Skeletal muscle satellite cell (primary cell): ENCODE results near the gene PPP2CA.
"Not testable (repeated sequence)": the region's sequence is repeated elsewhere in the genome, so short reads cannot be mapped to it uniquely, and the experiment has no call there.

Source experiments
- H3K27me3 ChIP-seq: 2 replicates; pipeline ENCODE4 v1.7.0; 2013; ENCODE audit warnings: low read length; ENCODE audit not compliant: control insufficient read depth, insufficient read depth
- H3K36me3 ChIP-seq: 2 replicates; pipeline ENCODE4 v1.7.0; 2013; ENCODE audit warnings: mild to moderate bottlenecking, control low read depth, low read length; ENCODE audit not compliant: insufficient read depth
- H3K4me1 ChIP-seq: 2 replicates; pipeline ENCODE4 v1.7.0; 2013; ENCODE audit warnings: low read length; ENCODE audit not compliant: control insufficient read depth, insufficient read depth
- H3K4me2 ChIP-seq: 2 replicates; pipeline ENCODE4 v1.7.0; 2013; ENCODE audit warnings: mild to moderate bottlenecking, low read length
- H3K4me3 ChIP-seq: 2 replicates; pipeline ENCODE4 v1.7.0; 2013; ENCODE audit warnings: low read length
- H3K9ac ChIP-seq: 2 replicates; pipeline ENCODE4 v1.7.0; 2013; ENCODE audit warnings: mild to moderate bottlenecking, low read depth, low read length, moderate library complexity
- H3K9me3 ChIP-seq: replicated peaks from 2 replicates; pipeline ENCODE4 v1.7.0; 2013; ENCODE audit warnings: mild to moderate bottlenecking, control low read depth, low read length

PPP2CA gene

GRCh38 chr5:134152173-134152832 lies 73.6 kb downstream of the PPP2CA start:
- not testable (repeated sequence) for H3K9ac ChIP-seq, H3K4me1 ChIP-seq, H3K27me3 ChIP-seq, H3K9me3 ChIP-seq, H3K4me2 ChIP-seq, H3K4me3 ChIP-seq
- H3K36me3 ChIP-seq = peaks cover 82% of the 10 kb centered on the region

GRCh38 chr5:134151723-134152122 lies 74.2 kb downstream of the PPP2CA start:
- Histone ChIP-seq H3K27me3 (no peaks in the 10 kb centered on the region), H3K9me3 (no peaks in the 10 kb centered on the region), H3K36me3 (peaks cover 81% of the 10 kb centered on the region), H3K4me2 (no peak overlapping the region), H3K4me1 (peaks cover 3% of the 10 kb centered on the region), H3K9ac (no peak overlapping the region), H3K4me3 (no peak overlapping the region)

- no peak overlapping the region for H3K4me2 ChIP-seq
- peaks cover 3% of the 10 kb centered on the region for H3K4me1 ChIP-seq
- no peaks in the 10 kb centered on the region for H3K9me3 ChIP-seq
- H3K36me3 ChIP-seq = peaks cover 71% of the 10 kb centered on the region
- H3K27me3 ChIP-seq = no peaks in the 10 kb centered on the region
- no peak overlapping the region for H3K4me3 ChIP-seq
- H3K9ac ChIP-seq = no peak overlapping the region
Measured at GRCh38 chr5:134149571-134150303, 76.1 kb downstream of the PPP2CA start.

GRCh38 chr5:134148986-134149539 lies 76.8 kb downstream of the PPP2CA start:
- Histone ChIP-seq H3K9ac (no peak overlapping the region), H3K4me2 (no peak overlapping the region), H3K27me3 (no peaks in the 10 kb centered on the region), H3K9me3 (no peaks in the 10 kb centered on the region), H3K36me3 (peaks cover 73% of the 10 kb centered on the region), H3K4me1 (peaks cover 3% of the 10 kb centered on the region), H3K4me3 (no peak overlapping the region)

- Histone ChIP-seq H3K4me1 (peaks cover 3% of the 10 kb centered on the region), H3K9me3 (no peaks in the 10 kb centered on the region), H3K4me2 (no peak overlapping the region), H3K27me3 (no peaks in the 10 kb centered on the region), H3K4me3 (no peak overlapping the region), H3K9ac (no peak overlapping the region), H3K36me3 (peaks cover 70% of the 10 kb centered on the region)
Measured at GRCh38 chr5:134148316-134148715, 77.6 kb downstream of the PPP2CA start.

GRCh38 chr5:134146651-134147518 lies 79.0 kb downstream of the PPP2CA start:
- H3K4me1 ChIP-seq = no peaks in the 10 kb centered on the region
- no peak overlapping the region for H3K4me3 ChIP-seq
- no peak overlapping the region for H3K9ac ChIP-seq
- no peaks in the 10 kb centered on the region for H3K27me3 ChIP-seq
- peaks cover 62% of the 10 kb centered on the region for H3K36me3 ChIP-seq
- H3K9me3 ChIP-seq = no peaks in the 10 kb centered on the region
- no peak overlapping the region for H3K4me2 ChIP-seq

- Histone ChIP-seq H3K9ac (no peak overlapping the region), H3K4me2 (no peak overlapping the region), H3K27me3 (no peaks in the 10 kb centered on the region), H3K4me3 (no peak overlapping the region), H3K36me3 (peaks cover 57% of the 10 kb centered on the region), H3K9me3 (no peaks in the 10 kb centered on the region), H3K4me1 (no peaks in the 10 kb centered on the region)
Measured at GRCh38 chr5:134145779-134146581, 79.9 kb downstream of the PPP2CA start.

- H3K4me3 ChIP-seq = no peak overlapping the region
- no peak overlapping the region for H3K4me2 ChIP-seq
- H3K27me3 ChIP-seq = no peaks in the 10 kb centered on the region
- no peak overlapping the region for H3K9ac ChIP-seq
- peaks cover 52% of the 10 kb centered on the region for H3K36me3 ChIP-seq
- no peaks in the 10 kb centered on the region for H3K9me3 ChIP-seq
- H3K4me1 ChIP-seq = no peaks in the 10 kb centered on the region
Measured at GRCh38 chr5:134145041-134145757, 80.7 kb downstream of the PPP2CA start.
